Heart left ventricle (tissue), 13 donors: ENCODE data around the gene MROH7.

Source experiments
- POLR2A ChIP-seq, 2 donors: fragments of 450-650 bp; IDR thresholded peaks; one replicate each; pipeline ENCODE4 v1.6.1; 2017; ENCODE audit warnings: antibody characterized with exemption in 2 of 2, mild to moderate bottlenecking in 2 of 2, moderate library complexity in 2 of 2
- TF ChIP-seq, protein P1 (sequence below), 12 donors: fragments of 200-600 bp; sonication (generic) in 4 of 12; IDR thresholded peaks; one replicate each; pipeline versions ENCODE4 v1.5.0 to v1.8.0; 2018 to 2022; ENCODE audit warnings: antibody characterized with exemption in 12 of 12, mild to moderate bottlenecking in 5 of 12
- donor health status: ischemic (EF 13 %, LVEDD 7.1; RV severe dilation, severe dysfunction).
- donor health status: DM: no; HTN: yes; CAD: no.
- donor health status: DM: no; HTN: no; CAD: no.
- donor health status: ischemic (EF 25% LVEDD 6.9; RV normal size, moderate dysfunction).
- donor health status: ischemic (EF 25% LVEDD 5.7; RV mildly dilated, moderate dysfunction).
- donor health status: ischemic (EF 35%, LVEDD 5.7; RV mildly dilated, moderate dysfunction).
- donor health status: nonischemic (EF 11% LVEDD 7.7; RV severe dilation, severe dysfunction).
- donor health status: DM: yes; HTN: yes; CAD: no.
- donor health status: PGD.
- donor health status: ischemic (EF 29% LVEDD 5.4; RV normal size, mild dysfunction).
- donor health status: nonischemic (EF 23%, LVEDD 6.1; RV moderate dilation, normal function).

DNA sequence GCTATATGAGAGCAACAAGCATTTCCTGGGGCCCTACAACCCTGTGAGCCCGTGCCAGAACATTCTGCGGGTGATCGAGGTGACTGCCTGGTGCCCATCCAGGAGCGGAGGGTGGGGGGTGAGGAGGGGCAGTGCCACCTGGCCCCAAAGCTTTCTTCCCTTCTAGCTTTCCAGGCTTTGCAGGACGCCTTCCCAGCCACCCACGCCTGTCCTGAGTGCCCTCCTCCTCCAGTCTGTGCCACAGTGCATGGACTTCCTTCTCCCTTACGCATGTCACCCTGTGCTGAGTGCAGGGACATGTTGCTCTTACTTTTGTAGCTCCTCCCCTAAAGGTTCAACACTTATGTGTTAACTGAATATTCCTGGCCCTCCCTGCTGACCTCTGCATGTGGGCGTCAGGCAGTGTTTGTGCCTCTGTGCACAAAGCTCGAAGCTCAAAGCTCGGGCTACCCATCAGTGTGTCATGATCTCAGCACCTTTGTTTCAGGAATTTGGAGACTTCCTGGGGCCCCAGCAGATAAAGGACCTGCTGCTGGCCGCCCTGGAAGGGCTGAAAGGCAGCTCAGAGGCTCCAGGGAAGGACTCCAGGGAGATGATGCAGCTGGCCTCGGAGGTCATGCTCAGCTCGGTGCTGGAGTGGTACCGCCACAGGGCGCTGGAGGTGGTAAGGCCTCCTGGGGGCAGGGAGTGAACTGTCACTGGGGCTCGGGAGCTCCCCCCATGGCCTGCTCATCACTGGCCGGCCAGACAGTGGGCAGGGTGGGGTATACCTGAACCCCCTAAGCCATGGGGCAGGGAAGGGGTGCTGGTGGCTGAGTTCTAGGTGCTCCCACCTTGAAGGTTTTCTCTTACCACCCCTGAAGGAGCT lies 37.4 kb downstream of the MROH7 start:
- TF ChIP-seq, protein P1, sequence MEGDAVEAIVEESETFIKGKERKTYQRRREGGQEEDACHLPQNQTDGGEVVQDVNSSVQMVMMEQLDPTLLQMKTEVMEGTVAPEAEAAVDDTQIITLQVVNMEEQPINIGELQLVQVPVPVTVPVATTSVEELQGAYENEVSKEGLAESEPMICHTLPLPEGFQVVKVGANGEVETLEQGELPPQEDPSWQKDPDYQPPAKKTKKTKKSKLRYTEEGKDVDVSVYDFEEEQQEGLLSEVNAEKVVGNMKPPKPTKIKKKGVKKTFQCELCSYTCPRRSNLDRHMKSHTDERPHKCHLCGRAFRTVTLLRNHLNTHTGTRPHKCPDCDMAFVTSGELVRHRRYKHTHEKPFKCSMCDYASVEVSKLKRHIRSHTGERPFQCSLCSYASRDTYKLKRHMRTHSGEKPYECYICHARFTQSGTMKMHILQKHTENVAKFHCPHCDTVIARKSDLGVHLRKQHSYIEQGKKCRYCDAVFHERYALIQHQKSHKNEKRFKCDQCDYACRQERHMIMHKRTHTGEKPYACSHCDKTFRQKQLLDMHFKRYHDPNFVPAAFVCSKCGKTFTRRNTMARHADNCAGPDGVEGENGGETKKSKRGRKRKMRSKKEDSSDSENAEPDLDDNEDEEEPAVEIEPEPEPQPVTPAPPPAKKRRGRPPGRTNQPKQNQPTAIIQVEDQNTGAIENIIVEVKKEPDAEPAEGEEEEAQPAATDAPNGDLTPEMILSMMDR (IDR thresholded peaks at IDR 0.05), result no peak
- TF ChIP-seq POLR2A (IDR thresholded peaks at IDR 0.05), result no peak
